Measurements from ENCODE around the gene IGF1R. TPM values are rescaled to one million over a fixed set of nuclear protein-coding genes. Genes with fewer than 3 reads are reported as not detected.
"Not testable (repeated sequence)": the region's sequence is repeated elsewhere in the genome, so short reads cannot be mapped to it uniquely, and the experiment has no call there.

IGF1R gene
- total RNA-seq, 1 donor from 2014 or later, result 62.7 TPM

DNA sequence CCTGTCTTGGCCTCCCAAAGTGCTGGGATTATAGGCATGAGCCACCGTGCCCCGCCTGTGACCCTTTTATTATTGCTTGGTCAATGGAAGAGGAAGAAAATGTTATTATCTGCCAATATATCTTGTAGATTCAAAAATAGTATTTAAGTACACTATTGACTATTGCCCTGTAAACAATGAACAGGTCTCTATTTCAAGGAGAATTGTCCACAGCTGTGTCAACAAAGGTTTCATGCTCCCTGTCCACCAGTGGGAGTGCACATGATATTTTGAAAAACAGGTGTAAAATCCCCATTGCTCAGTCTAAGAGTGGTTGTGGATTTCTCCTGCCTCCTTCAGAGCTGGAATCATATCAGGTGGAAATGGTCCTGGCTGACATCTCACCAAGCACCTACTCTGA is 36.5 kb upstream of the IGF1R start:
- H3K36me3 ChIP-seq (ENCODE audit: control insufficient read depth, insufficient read depth, low read length), result no peaks in the 10 kb centered on the region
- no peak for DNase-seq (ENCODE audit: low read depth)
- no peaks in the 10 kb centered on the region for H3K27me3 ChIP-seq (ENCODE audit: control insufficient read depth, insufficient read depth, low read length)
- H3K4me3 ChIP-seq (ENCODE audit: low read depth, low read length), result no peak overlapping the region
- TF ChIP-seq CTCF (IDR thresholded peaks at IDR 0.05; ENCODE audit: insufficient read depth, low read length, poor library complexity, severe bottlenecking), result no peak

GRCh38 chr15:98612490-98613110 is 35.7 kb upstream of the IGF1R start:
- H3K4me3 ChIP-seq (ENCODE audit: low read depth, low read length), result no peak overlapping the region
- no peak for DNase-seq (ENCODE audit: low read depth)
- H3K27me3 ChIP-seq (ENCODE audit: control insufficient read depth, insufficient read depth, low read length), result no peaks in the 10 kb centered on the region
- no peak for TF ChIP-seq CTCF (IDR thresholded peaks at IDR 0.05; ENCODE audit: insufficient read depth, low read length, poor library complexity, severe bottlenecking)
- H3K36me3 ChIP-seq (ENCODE audit: control insufficient read depth, insufficient read depth, low read length), result no peaks in the 10 kb centered on the region

GRCh38 chr15:98614681-98615080 is 33.7 kb upstream of the IGF1R start:
- Histone ChIP-seq H3K27me3 (ENCODE audit: control insufficient read depth, insufficient read depth, low read length) (no peaks in the 10 kb centered on the region), H3K4me3 (ENCODE audit: low read depth, low read length) (no peak overlapping the region), H3K36me3 (ENCODE audit: control insufficient read depth, insufficient read depth, low read length) (no peaks in the 10 kb centered on the region)
- DNase-seq (ENCODE audit: low read depth), result no peak
- TF ChIP-seq CTCF (IDR thresholded peaks at IDR 0.05; ENCODE audit: insufficient read depth, low read length, poor library complexity, severe bottlenecking), result no peak

- DNase-seq (ENCODE audit: low read depth), result no peak
- no peaks in the 10 kb centered on the region for H3K27me3 ChIP-seq (ENCODE audit: control insufficient read depth, insufficient read depth, low read length)
- TF ChIP-seq CTCF (IDR thresholded peaks at IDR 0.05; ENCODE audit: insufficient read depth, low read length, poor library complexity, severe bottlenecking), result no peak
- H3K4me3 ChIP-seq (ENCODE audit: low read depth, low read length), result no peak overlapping the region
- no peaks in the 10 kb centered on the region for H3K36me3 ChIP-seq (ENCODE audit: control insufficient read depth, insufficient read depth, low read length)
These were observed 31.9 kb upstream of the IGF1R start for GRCh38 chr15:98616397-98616796.

DNA sequence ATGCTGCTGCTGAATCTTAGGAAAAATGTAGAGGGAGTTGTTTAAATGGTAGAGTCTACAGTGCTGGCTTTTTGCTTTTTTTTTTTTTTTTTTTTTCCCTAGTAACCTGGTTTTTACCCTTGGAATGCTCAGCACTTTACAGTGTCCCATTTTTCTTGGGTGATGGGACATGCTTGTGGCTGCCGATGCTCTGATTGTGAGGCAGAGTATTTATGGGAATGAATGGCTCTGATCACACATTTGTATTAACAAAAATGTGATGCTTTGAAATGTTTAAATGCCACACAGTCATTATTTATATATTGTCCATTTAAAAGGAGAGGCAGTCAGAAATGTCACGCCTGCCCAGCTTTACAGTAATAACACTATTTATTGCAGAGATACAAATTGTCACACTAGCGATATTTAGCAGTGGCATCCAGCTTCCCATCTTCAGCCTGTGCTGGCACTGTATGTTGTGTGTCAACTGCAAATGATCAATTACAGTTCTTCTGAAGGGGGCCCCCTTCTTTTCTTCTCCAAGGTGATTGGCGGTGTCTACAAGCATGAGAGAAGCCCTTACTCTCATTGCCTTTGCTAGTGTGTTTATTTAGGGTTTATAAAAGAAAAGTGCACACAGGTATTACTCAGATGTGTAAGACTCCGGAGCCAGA is 30.9 kb upstream of the IGF1R start:
- TF ChIP-seq CTCF (IDR thresholded peaks at IDR 0.05; ENCODE audit: insufficient read depth, low read length, poor library complexity, severe bottlenecking), result no peak
- no peaks in the 10 kb centered on the region for H3K27me3 ChIP-seq (ENCODE audit: control insufficient read depth, insufficient read depth, low read length)
- no peak overlapping the region for H3K4me3 ChIP-seq (ENCODE audit: low read depth, low read length)
- no peaks in the 10 kb centered on the region for H3K36me3 ChIP-seq (ENCODE audit: control insufficient read depth, insufficient read depth, low read length)
- no peak for DNase-seq (ENCODE audit: low read depth)

DNA sequence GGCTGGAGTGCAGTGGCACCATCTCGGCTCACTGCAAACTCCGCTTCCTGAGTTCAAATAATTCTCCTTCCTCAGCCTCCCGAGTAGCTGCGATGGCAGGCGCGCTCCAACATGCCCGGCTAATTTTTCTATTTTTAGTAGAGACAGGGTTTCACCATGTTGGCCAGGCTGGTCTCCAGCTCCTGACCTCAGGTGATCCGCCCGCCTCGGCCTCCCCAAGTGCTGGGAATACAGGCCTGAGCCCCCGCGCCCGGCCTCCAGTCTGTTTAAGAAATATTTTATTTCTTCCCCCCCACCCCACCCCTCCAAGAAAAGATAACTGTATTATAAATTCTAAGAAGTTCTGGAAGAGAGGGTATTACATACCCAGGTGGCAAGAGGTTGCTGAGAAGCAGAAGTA is 29.8 kb upstream of the IGF1R start:
- DNase-seq (ENCODE audit: low read depth); H3K27me3 ChIP-seq (ENCODE audit: control insufficient read depth, insufficient read depth, low read length): not testable (repeated sequence)

More for the DNA sequence above, 29.8 kb upstream of the IGF1R start:
- H3K36me3 ChIP-seq (ENCODE audit: control insufficient read depth, insufficient read depth, low read length); H3K4me3 ChIP-seq (ENCODE audit: low read depth, low read length): not testable (repeated sequence)
